ENCODE results near the gene TRPV3.
"Not testable (repeated sequence)": the region's sequence is repeated elsewhere in the genome, so short reads cannot be mapped to it uniquely, and the experiment has no call there.

The TRPV3 gene

GRCh38 chr17:3472137-3472536 is 85.5 kb downstream of the TRPV3 start:
- no peak for DNase-seq (ENCODE audit: low read depth)

GRCh38 chr17:3471599-3471998 is 86.0 kb downstream of the TRPV3 start, which contains the start of gene SPATA22:
TSS of gene SPATA22 (minus strand) at chr17:3471819. CDS start at chr17:3469325, 2,494 bp downstream.
- DNase-seq (ENCODE audit: low read depth) = no peak

GRCh38 chr17:3469529-3469928 is 88.1 kb downstream of the TRPV3 start:
- no peak for DNase-seq (ENCODE audit: low read depth)

- not testable (repeated sequence) for DNase-seq (ENCODE audit: low read depth)
Observed at GRCh38 chr17:3466355-3466754, 91.3 kb downstream of the TRPV3 start.

Data from stromal cell of bone marrow (primary cell).